ENCODE measurements around the gene PANX2. TPM values are rescaled to one million over a fixed set of nuclear protein-coding genes. Genes with fewer than 3 reads are reported as not detected.
"Not testable (repeated sequence)": the region's sequence is repeated elsewhere in the genome, so short reads cannot be mapped to it uniquely, and the experiment has no call there.

Gene PANX2
- total and polyA plus RNA-seq, 5 donors from 2014 or later: not detected

- H3K27ac ChIP-seq (ENCODE audit: insufficient read depth, low read length, poor library complexity, severe bottlenecking); H3K9me3 Mint-ChIP-seq; H3K27me3 ChIP-seq (ENCODE audit: control insufficient read depth, insufficient read depth, low read length); ATAC-seq (ENCODE audit: low read depth in 2 of 2); H3K4me3 ChIP-seq (ENCODE audit: low read depth, low read length); DNase-seq; H3K27me3 Mint-ChIP-seq; H3K9me3 ChIP-seq (ENCODE audit: control insufficient read depth in 2 of 2, low read length in 2 of 2): not testable (repeated sequence)
- peak overlapping the region in 2 of 3 donors; percentile 7 to 10 for H3K27ac Mint-ChIP-seq
- H3K36me3 ChIP-seq (ENCODE audit: control insufficient read depth, insufficient read depth, low read length): peaks cover 20% of the 10 kb centered on the region
- H3K4me1 Mint-ChIP-seq: peaks cover 5 to 40% (median 24%) of the 10 kb centered on the region in 4 donors
- H3K4me3 Mint-ChIP-seq: peak overlapping the region in 2 of 4 donors; percentile 40 to 74
- H3K4me1 ChIP-seq (ENCODE audit: control insufficient read depth, insufficient read depth, low read length, poor library complexity, severe bottlenecking): peaks cover 18% of the 10 kb centered on the region
- peaks cover 12% of the 10 kb centered on the region for H3K36me3 Mint-ChIP-seq
Observed at GRCh38 chr22:50204998-50205397, 34.5 kb downstream of the PANX2 start.

DNA sequence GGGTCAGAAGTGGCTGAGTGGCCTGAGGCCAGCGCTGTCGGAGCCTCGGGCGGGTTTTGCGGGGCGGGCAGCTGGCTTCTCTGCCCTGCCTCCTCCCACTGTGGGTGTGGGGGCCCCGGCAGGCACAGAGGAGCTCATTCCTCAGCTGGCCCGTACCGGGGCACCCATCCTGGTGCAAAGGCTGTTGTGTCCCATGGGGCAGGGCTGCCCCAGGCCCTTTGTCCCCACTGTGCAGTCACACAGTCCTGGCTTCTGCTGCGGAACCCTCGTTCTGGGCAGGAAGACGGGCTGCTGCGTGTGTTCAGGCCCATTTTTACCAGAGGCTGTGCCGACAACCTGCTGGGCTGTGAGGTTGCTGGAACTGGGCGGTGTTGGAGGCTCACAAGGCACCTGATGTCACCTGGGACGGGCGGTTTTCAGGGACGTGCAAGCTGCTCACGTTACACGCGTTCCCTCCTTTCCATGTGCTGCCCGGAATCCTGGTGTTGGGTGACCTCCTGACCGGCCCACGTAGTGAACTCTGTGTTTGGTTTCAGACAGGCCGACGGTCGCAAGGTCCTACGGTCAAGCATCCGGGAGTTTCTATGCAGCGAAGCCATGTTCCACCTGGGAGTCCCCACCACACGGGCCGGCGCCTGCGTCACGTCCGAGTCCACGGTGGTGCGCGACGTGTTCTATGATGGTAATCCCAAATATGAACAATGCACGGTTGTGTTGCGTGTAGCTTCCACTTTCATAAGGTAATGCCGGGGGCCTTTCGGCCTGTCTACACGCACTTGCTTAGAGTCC, 35.4 kb downstream of the PANX2 start:
- ATAC-seq (ENCODE audit: low read depth in 2 of 2): no peak
- no peak overlapping the region for H3K4me3 ChIP-seq (ENCODE audit: low read depth, low read length)
- H3K27me3 ChIP-seq (ENCODE audit: control insufficient read depth, insufficient read depth, low read length): no peaks in the 10 kb centered on the region
- H3K9me3 ChIP-seq (ENCODE audit: control insufficient read depth in 2 of 2, low read length in 2 of 2): no peaks in the 10 kb centered on the region
- H3K4me1 Mint-ChIP-seq: peaks cover 5 to 42% (median 25%) of the 10 kb centered on the region in 4 donors
- H3K4me3 Mint-ChIP-seq: peak overlapping the region in 1 of 4 donors; percentile 5
- no peak for DNase-seq
- H3K36me3 Mint-ChIP-seq: peaks cover 13% of the 10 kb centered on the region
- H3K9me3 Mint-ChIP-seq: no peaks in the 10 kb centered on the region
- peaks cover 27% of the 10 kb centered on the region for H3K36me3 ChIP-seq (ENCODE audit: control insufficient read depth, insufficient read depth, low read length)
- H3K27ac ChIP-seq (ENCODE audit: insufficient read depth, low read length, poor library complexity, severe bottlenecking): no peak overlapping the region
- no peaks in the 10 kb centered on the region for H3K27me3 Mint-ChIP-seq
- H3K4me1 ChIP-seq (ENCODE audit: control insufficient read depth, insufficient read depth, low read length, poor library complexity, severe bottlenecking): peaks cover 20% of the 10 kb centered on the region
- no peak overlapping the region for H3K27ac Mint-ChIP-seq

GRCh38 chr22:50206599-50206998, 36.1 kb downstream of the PANX2 start:
- H3K4me3 Mint-ChIP-seq: no peak overlapping the region
- H3K36me3 Mint-ChIP-seq: peaks cover 17% of the 10 kb centered on the region
- Histone ChIP-seq H3K9me3 (ENCODE audit: control insufficient read depth in 2 of 2, low read length in 2 of 2) (no peaks in the 10 kb centered on the region), H3K4me3 (ENCODE audit: low read depth, low read length) (no peak overlapping the region), H3K36me3 (ENCODE audit: control insufficient read depth, insufficient read depth, low read length) (peaks cover 31% of the 10 kb centered on the region), H3K27me3 (ENCODE audit: control insufficient read depth, insufficient read depth, low read length) (no peaks in the 10 kb centered on the region), H3K4me1 (ENCODE audit: control insufficient read depth, insufficient read depth, low read length, poor library complexity, severe bottlenecking) (peaks cover 18% of the 10 kb centered on the region), H3K27ac (ENCODE audit: insufficient read depth, low read length, poor library complexity, severe bottlenecking) (no peak overlapping the region)
- no peak for ATAC-seq (ENCODE audit: low read depth in 2 of 2)
- H3K9me3 Mint-ChIP-seq: no peaks in the 10 kb centered on the region
- peaks cover 5 to 45% (median 25%) of the 10 kb centered on the region in 4 donors for H3K4me1 Mint-ChIP-seq
- DNase-seq: no peak
- H3K27ac Mint-ChIP-seq: no peak overlapping the region
- H3K27me3 Mint-ChIP-seq: no peaks in the 10 kb centered on the region

GRCh38 chr22:50207383-50208140, 37.0 kb downstream of the PANX2 start:
- Histone ChIP-seq H3K9me3 (ENCODE audit: control insufficient read depth in 2 of 2, low read length in 2 of 2) (no peaks in the 10 kb centered on the region), H3K36me3 (ENCODE audit: control insufficient read depth, insufficient read depth, low read length) (peaks cover 38% of the 10 kb centered on the region), H3K4me3 (ENCODE audit: low read depth, low read length) (no peak overlapping the region), H3K27me3 (ENCODE audit: control insufficient read depth, insufficient read depth, low read length) (no peaks in the 10 kb centered on the region), H3K27ac (ENCODE audit: insufficient read depth, low read length, poor library complexity, severe bottlenecking) (no peak overlapping the region), H3K4me1 (ENCODE audit: control insufficient read depth, insufficient read depth, low read length, poor library complexity, severe bottlenecking) (peaks cover 8% of the 10 kb centered on the region)
- H3K4me1 Mint-ChIP-seq: peaks cover 7 to 36% (median 27%) of the 10 kb centered on the region in 4 donors
- H3K27ac Mint-ChIP-seq: peak overlapping the region in 1 of 3 donors; percentile 52
- ATAC-seq (ENCODE audit: low read depth in 2 of 2): no peak
- no peaks in the 10 kb centered on the region for H3K9me3 Mint-ChIP-seq
- H3K36me3 Mint-ChIP-seq: peaks cover 17% of the 10 kb centered on the region
- peak overlapping the region in 1 of 4 donors; percentile 22 for H3K4me3 Mint-ChIP-seq
- no peaks in the 10 kb centered on the region for H3K27me3 Mint-ChIP-seq
- DNase-seq: no peak

DNA sequence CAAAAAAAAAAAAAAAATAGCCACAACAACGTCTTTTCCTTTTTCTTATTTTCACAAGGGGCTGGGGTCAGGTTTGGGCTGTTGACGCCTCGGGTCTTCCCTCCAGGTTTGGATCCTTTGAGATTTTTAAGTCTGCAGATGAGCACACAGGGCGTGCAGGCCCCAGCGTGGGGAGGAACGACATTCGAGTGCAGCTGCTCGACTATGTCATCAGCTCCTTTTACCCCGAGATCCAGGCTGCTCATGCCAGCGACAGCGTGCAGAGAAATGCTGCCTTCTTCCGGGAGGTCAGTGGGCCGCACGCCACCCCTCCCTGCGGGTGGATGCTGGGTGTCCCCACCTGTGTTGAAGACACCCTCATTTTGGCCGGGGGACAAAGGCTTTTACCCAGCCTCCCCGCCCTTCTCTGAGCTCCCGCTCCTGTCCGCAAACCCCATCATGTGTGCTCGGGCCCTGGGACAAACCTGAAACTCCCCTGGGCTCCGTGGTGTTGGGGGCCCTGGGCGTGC, 38.0 kb downstream of the PANX2 start:
- Mint-ChIP-seq H3K4me1 (peaks cover 12 to 36% (median 26%) of the 10 kb centered on the region in 4 donors), H3K4me3 (peak overlapping the region in 1 of 4 donors; percentile 22), H3K9me3 (no peaks in the 10 kb centered on the region), H3K27ac (no peak overlapping the region), H3K36me3 (peaks cover 21% of the 10 kb centered on the region), H3K27me3 (no peaks in the 10 kb centered on the region)
- no peaks in the 10 kb centered on the region for H3K9me3 ChIP-seq (ENCODE audit: control insufficient read depth in 2 of 2, low read length in 2 of 2)
- H3K4me3 ChIP-seq (ENCODE audit: low read depth, low read length): no peak overlapping the region
- DNase-seq: no peak
- no peaks in the 10 kb centered on the region for H3K27me3 ChIP-seq (ENCODE audit: control insufficient read depth, insufficient read depth, low read length)
- peaks cover 8% of the 10 kb centered on the region for H3K4me1 ChIP-seq (ENCODE audit: control insufficient read depth, insufficient read depth, low read length, poor library complexity, severe bottlenecking)
- no peak for ATAC-seq (ENCODE audit: low read depth in 2 of 2)
- H3K27ac ChIP-seq (ENCODE audit: insufficient read depth, low read length, poor library complexity, severe bottlenecking): no peak overlapping the region
- H3K36me3 ChIP-seq (ENCODE audit: control insufficient read depth, insufficient read depth, low read length): peaks cover 45% of the 10 kb centered on the region

DNA sequence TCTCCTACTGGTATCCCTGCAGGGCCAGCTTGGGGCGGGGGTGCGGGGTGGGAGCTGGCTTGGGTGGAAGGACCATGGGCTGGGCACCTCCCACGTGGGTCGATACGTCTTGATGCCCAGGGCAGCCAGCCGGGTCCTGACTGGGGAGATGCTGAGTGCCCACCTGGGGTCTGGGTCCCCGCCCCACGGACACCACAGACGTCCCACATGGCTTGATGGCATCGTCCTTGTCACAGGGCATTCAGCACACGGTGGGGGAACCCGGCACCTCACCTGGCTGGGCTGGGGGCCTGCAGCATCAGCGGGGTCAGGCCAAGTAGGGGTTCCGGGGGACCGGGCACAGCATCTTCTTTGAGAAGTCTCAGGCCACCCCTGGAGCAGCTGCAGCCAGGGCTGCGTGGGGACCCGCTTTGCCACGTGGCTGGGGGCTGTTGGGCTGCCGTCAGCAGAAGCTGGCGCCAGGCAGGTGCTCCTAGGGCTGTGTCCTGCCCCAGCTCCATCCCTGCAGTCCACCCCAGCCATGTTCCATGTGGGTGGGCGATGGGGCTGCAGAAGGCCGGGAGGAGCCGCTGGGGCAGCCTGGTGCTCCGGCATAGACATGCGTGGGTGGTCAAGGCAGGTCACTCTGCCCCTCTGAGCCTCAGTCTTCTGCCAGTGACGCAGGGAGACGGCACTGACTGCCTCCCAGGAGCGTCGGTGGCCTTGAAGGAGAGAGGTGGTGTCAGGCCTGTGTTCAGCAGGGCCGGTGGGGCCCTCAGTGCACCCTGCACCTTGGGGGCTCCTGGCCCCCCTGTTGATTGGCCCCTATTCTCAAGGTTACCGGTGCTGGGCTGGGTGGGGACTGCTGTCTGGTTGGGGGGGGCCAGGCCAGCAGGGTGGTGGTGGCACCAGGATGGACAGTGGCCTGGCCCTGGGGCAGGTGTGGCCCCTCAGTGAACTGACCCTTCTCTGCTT, 38.7 kb downstream of the PANX2 start:
- peaks cover 44% of the 10 kb centered on the region for H3K36me3 ChIP-seq (ENCODE audit: control insufficient read depth, insufficient read depth, low read length)
- Mint-ChIP-seq H3K4me1 (peaks cover 12 to 31% (median 24%) of the 10 kb centered on the region in 4 donors), H3K9me3 (no peaks in the 10 kb centered on the region), H3K27ac (peak overlapping the region in 2 of 3 donors; percentile 75 to 89), H3K36me3 (peaks cover 16% of the 10 kb centered on the region), H3K27me3 (no peaks in the 10 kb centered on the region), H3K4me3 (peak overlapping the region in 1 of 4 donors; percentile 55)
- H3K4me3 ChIP-seq (ENCODE audit: low read depth, low read length): no peak overlapping the region
- no peaks in the 10 kb centered on the region for H3K27me3 ChIP-seq (ENCODE audit: control insufficient read depth, insufficient read depth, low read length)
- ATAC-seq (ENCODE audit: low read depth in 2 of 2) (no peak), DNase-seq (no peak)
- no peaks in the 10 kb centered on the region for H3K9me3 ChIP-seq (ENCODE audit: control insufficient read depth in 2 of 2, low read length in 2 of 2)
- H3K4me1 ChIP-seq (ENCODE audit: control insufficient read depth, insufficient read depth, low read length, poor library complexity, severe bottlenecking): peaks cover 8% of the 10 kb centered on the region
- H3K27ac ChIP-seq (ENCODE audit: insufficient read depth, low read length, poor library complexity, severe bottlenecking): no peak overlapping the region

DNA sequence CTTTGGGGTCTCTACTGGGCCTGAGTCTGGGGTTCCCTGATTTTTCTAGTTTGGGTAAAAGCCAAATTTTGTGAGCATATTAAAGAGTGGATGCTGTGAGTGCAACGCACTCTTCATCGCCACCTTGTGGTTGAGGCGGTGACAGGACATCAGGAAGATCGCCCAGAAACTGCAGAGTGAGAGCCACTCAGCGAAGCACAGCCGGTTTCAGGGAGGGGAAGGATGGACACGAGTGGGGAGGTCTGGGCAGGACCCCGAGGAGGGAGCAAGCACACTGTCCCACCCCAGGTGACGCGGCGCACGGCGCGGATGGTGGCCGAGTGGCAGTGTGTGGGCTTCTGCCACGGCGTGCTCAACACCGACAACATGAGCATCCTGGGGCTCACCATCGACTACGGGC, 39.4 kb downstream of the PANX2 start:
- peaks cover 46% of the 10 kb centered on the region for H3K36me3 ChIP-seq (ENCODE audit: control insufficient read depth, insufficient read depth, low read length)
- H3K27ac ChIP-seq (ENCODE audit: insufficient read depth, low read length, poor library complexity, severe bottlenecking): no peak overlapping the region
- peaks cover 8% of the 10 kb centered on the region for H3K4me1 ChIP-seq (ENCODE audit: control insufficient read depth, insufficient read depth, low read length, poor library complexity, severe bottlenecking)
- no peaks in the 10 kb centered on the region for H3K9me3 ChIP-seq (ENCODE audit: control insufficient read depth in 2 of 2, low read length in 2 of 2)
- Mint-ChIP-seq H3K36me3 (peaks cover 19% of the 10 kb centered on the region), H3K4me3 (peak overlapping the region in 1 of 4 donors; percentile 55), H3K9me3 (no peaks in the 10 kb centered on the region), H3K27me3 (no peaks in the 10 kb centered on the region), H3K4me1 (peaks cover 12 to 29% (median 22%) of the 10 kb centered on the region in 4 donors), H3K27ac (peak overlapping the region; percentile 18 to 89 (median 75))
- no peak overlapping the region for H3K4me3 ChIP-seq (ENCODE audit: low read depth, low read length)
- DNase-seq (peak; percentile 54 to 78 (median 75)), ATAC-seq (ENCODE audit: low read depth in 2 of 2) (peak; percentile 65 to 73)
- H3K27me3 ChIP-seq (ENCODE audit: control insufficient read depth, insufficient read depth, low read length): no peaks in the 10 kb centered on the region

Data from CD4-positive, CD25-positive, alpha-beta regulatory T cell (primary cell).